GM23338 (cell line): ENCODE results near the gene ECE2. TPM values are rescaled to one million over a fixed set of nuclear protein-coding genes. Genes with fewer than 3 reads are reported as not detected.

Source experiments
- ATAC-seq: fragments of 200-7000 bp; cut with Tn5 transposase; 3 replicates; pipeline ENCODE4 v1.9.1; 2020
- DNase-seq: peaks from one replicate; pipeline ENCODE4 v3.0.0-alpha.2; 2015; ENCODE audit warnings: low spot score
- H2AFZ ChIP-seq: fragments of 200-600 bp; sonication (generic); 2 replicates; pipeline ENCODE4 v1.8.0; 2016; ENCODE audit warnings: antibody characterized with exemption, mild to moderate bottlenecking, moderate library complexity
- H3F3A ChIP-seq: fragments of 200-600 bp; sonication (generic); replicated peaks from 2 replicates; pipeline ENCODE4 v1.8.0; 2017; ENCODE audit warnings: antibody characterized with exemption, mixed run types, low read depth
- H3K27ac ChIP-seq: fragments of 200-600 bp; sonication (generic); 2 replicates; pipeline ENCODE4 v1.6.1; 2016; ENCODE audit warnings: low read depth
- H3K27me3 ChIP-seq: fragments of 200-600 bp; sonication (generic); 2 replicates; pipeline ENCODE4 v1.8.0; 2016; ENCODE audit warnings: mild to moderate bottlenecking, mixed run types, moderate library complexity; ENCODE audit not compliant: insufficient read depth
- H3K36me3 ChIP-seq: fragments of 200-600 bp; sonication (generic); 2 replicates; pipeline ENCODE4 v1.8.0; 2016; ENCODE audit warnings: mild to moderate bottlenecking; ENCODE audit not compliant: insufficient read depth
- H3K4me1 ChIP-seq: fragments of 200-600 bp; sonication (generic); 2 replicates; pipeline ENCODE4 v1.8.0; 2016; ENCODE audit warnings: mild to moderate bottlenecking, moderate library complexity; ENCODE audit not compliant: insufficient read depth
- H3K4me2 ChIP-seq: fragments of 200-600 bp; sonication (generic); 2 replicates; pipeline ENCODE4 v1.7.1; 2017; ENCODE audit warnings: mixed run types
- H3K4me3 ChIP-seq: fragments of 200-600 bp; sonication (generic); 2 replicates; pipeline ENCODE4 v1.6.1; 2016; ENCODE audit warnings: mixed run types
- H3K79me2 ChIP-seq: fragments of 200-600 bp; sonication (generic); replicated peaks from 2 replicates; pipeline ENCODE4 v1.8.0; 2017; ENCODE audit warnings: mild to moderate bottlenecking; ENCODE audit not compliant: insufficient read depth
- H3K9me2 ChIP-seq: fragments of 200-600 bp; sonication (generic); 2 replicates; pipeline ENCODE4 v1.8.0; 2017; ENCODE audit not compliant: insufficient read depth
- H4K20me1 ChIP-seq: fragments of 200-600 bp; sonication (generic); replicated peaks from 2 replicates; pipeline ENCODE4 v1.8.0; 2017; ENCODE audit warnings: mild to moderate bottlenecking; ENCODE audit not compliant: insufficient read depth
- H3K27ac Mint-ChIP-seq: 2 replicates; pipeline ENCODE4 v1.8.0; 2020; ENCODE audit warnings: inconsistent platforms, mild to moderate bottlenecking, moderate library complexity, mixed read lengths
- H3K27me3 Mint-ChIP-seq: 3 replicates; pipeline ENCODE4 v1.8.0; 2022; ENCODE audit warnings: low read depth, mild to moderate bottlenecking, moderate library complexity, mixed read lengths, inconsistent platforms; ENCODE audit not compliant: insufficient read depth, poor library complexity
- H3K36me3 Mint-ChIP-seq: 3 replicates; pipeline ENCODE4 v1.8.0; 2021; ENCODE audit warnings: low read depth, mild to moderate bottlenecking, inconsistent platforms, moderate library complexity, mixed read lengths
- H3K4me1 Mint-ChIP-seq: 3 replicates; pipeline ENCODE4 v1.8.0; 2020; ENCODE audit warnings: mild to moderate bottlenecking, inconsistent platforms, mixed read lengths
- H3K4me3 Mint-ChIP-seq: 3 replicates; pipeline ENCODE4 v1.8.0; 2021; ENCODE audit warnings: moderate library complexity, mild to moderate bottlenecking, inconsistent platforms, mixed read lengths
- H3K9me3 Mint-ChIP-seq: 3 replicates; pipeline ENCODE4 v1.8.0; 2020; ENCODE audit warnings: moderate library complexity, mild to moderate bottlenecking, inconsistent platforms, mixed read lengths
- CREB1 ChIP-seq: fragments of 250-450 bp; sonication (Bioruptor Pico); IDR thresholded peaks from 2 replicates; pipeline ENCODE4 v1.5.0; 2020; ENCODE audit warnings: low read depth, mild to moderate bottlenecking, moderate library complexity
- CTCF ChIP-seq, 2 experiments: fragments of 200-600 bp in 1 of 2; sonication (generic) in 1 of 2; conservative IDR thresholded peaks; 2 replicates each; pipeline versions ENCODE4 v1.5.1 to v1.6.1; 2016 to 2017; ENCODE audit warnings: antibody characterized with exemption in 2 of 2, low read depth in 2 of 2, mild to moderate bottlenecking in 2 of 2, moderate library complexity in 1 of 2
- EZH2 ChIP-seq: fragments of 200-600 bp; sonication (generic); IDR thresholded peaks from one replicate; pipeline ENCODE4 v1.8.0; 2017; ENCODE audit warnings: antibody characterized with exemption, mild to moderate bottlenecking, low read depth; ENCODE audit not compliant: unreplicated experiment
- EZH2phosphoT487 ChIP-seq: fragments of 200-600 bp; sonication (generic); IDR thresholded peaks from one replicate; pipeline ENCODE4 v1.8.1; 2018; ENCODE audit warnings: antibody characterized with exemption; ENCODE audit not compliant: unreplicated experiment
- JUNB ChIP-seq: IDR thresholded peaks from one replicate; pipeline ENCODE4 v1.6.1; 2016; ENCODE audit warnings: antibody characterized with exemption; ENCODE audit not compliant: unreplicated experiment
- NANOG ChIP-seq: IDR thresholded peaks from 2 replicates; pipeline ENCODE4 v1.6.1; 2016; ENCODE audit warnings: antibody characterized with exemption, borderline replicate concordance
- POLR2AphosphoS5 ChIP-seq: IDR thresholded peaks from 2 replicates; pipeline ENCODE4 v1.6.1; 2016; ENCODE audit warnings: antibody characterized with exemption, low read depth
- STAT1 ChIP-seq: IDR thresholded peaks from one replicate; pipeline ENCODE4 v1.6.1; 2016; ENCODE audit warnings: antibody characterized with exemption; ENCODE audit not compliant: unreplicated experiment
- ZNF114 ChIP-seq: fragments of 250-450 bp; sonication (Bioruptor Pico); IDR thresholded peaks from 2 replicates; pipeline ENCODE4 v1.5.0; 2020; ENCODE audit warnings: mild to moderate bottlenecking, moderate library complexity
- ZNF331 ChIP-seq: fragments of 250-450 bp; sonication (Bioruptor Pico); IDR thresholded peaks from 2 replicates; pipeline ENCODE4 v1.5.0; 2020; ENCODE audit warnings: low read depth, mild to moderate bottlenecking, moderate library complexity
- polyA plus RNA-seq: library from polyadenylated mRNA; unstranded; fragments of >200 nt; fragmentation: Nextera tagmentation; extraction: Ambion mirVana; gene quantifications from 2 replicates; pipeline ENCODE4 v1.2.1, GENCODE V29; 2016
- total RNA-seq: library from RNA; depleted of rRNA; stranded (reverse); fragments of >200 nt; shearing (Covaris generic); gene quantifications from 2 replicates; pipeline ENCODE4 v1.2.3, GENCODE V29; 2014
- TF ChIP-seq, protein P1 (sequence below): IDR thresholded peaks from one replicate; pipeline ENCODE4 v1.6.1; 2018; ENCODE audit warnings: antibody characterized with exemption; ENCODE audit not compliant: unreplicated experiment
- TF ChIP-seq, protein P2 (sequence below): IDR thresholded peaks from 2 replicates; pipeline ENCODE4 v1.6.1; 2016; ENCODE audit warnings: antibody characterized with exemption
- TF ChIP-seq, protein P3 (sequence below): fragments of 250-450 bp; sonication (Bioruptor Pico); IDR thresholded peaks from 2 replicates; pipeline ENCODE4 v1.5.0; 2020; ENCODE audit warnings: mild to moderate bottlenecking, moderate library complexity

ECE2 gene
- total and polyA plus RNA-seq, 2 experiments from 2014 or later, result 0.24 to 0.48 TPM

GRCh38 chr3:184323696-184324095, 47.9 kb downstream of the ECE2 start:
- Histone ChIP-seq H3K79me2 (peaks cover 67% of the 10 kb centered on the region), H3K4me3 (no peak overlapping the region), H3K27me3 (no peaks in the 10 kb centered on the region), H4K20me1 (peaks cover 59% of the 10 kb centered on the region), H3K4me2 (no peak overlapping the region), H3F3A (peaks cover 16% of the 10 kb centered on the region; the same call in 1 of the 2 replicates), H3K9me2 (no peaks in the 10 kb centered on the region), H3K27ac (no peak overlapping the region), H3K36me3 (peaks cover 91% of the 10 kb centered on the region), H3K4me1 (no peaks in the 10 kb centered on the region), H2AFZ (no peak overlapping the region)
- H3K36me3 Mint-ChIP-seq, result peaks cover 98% of the 10 kb centered on the region
- DNase-seq, result no peak
- no peak overlapping the region for H3K4me3 Mint-ChIP-seq
- TF ChIP-seq EZH2phosphoT487, result no peak
- no peak for TF ChIP-seq STAT1
- TF ChIP-seq POLR2AphosphoS5, result no peak
- TF ChIP-seq, protein P1, sequence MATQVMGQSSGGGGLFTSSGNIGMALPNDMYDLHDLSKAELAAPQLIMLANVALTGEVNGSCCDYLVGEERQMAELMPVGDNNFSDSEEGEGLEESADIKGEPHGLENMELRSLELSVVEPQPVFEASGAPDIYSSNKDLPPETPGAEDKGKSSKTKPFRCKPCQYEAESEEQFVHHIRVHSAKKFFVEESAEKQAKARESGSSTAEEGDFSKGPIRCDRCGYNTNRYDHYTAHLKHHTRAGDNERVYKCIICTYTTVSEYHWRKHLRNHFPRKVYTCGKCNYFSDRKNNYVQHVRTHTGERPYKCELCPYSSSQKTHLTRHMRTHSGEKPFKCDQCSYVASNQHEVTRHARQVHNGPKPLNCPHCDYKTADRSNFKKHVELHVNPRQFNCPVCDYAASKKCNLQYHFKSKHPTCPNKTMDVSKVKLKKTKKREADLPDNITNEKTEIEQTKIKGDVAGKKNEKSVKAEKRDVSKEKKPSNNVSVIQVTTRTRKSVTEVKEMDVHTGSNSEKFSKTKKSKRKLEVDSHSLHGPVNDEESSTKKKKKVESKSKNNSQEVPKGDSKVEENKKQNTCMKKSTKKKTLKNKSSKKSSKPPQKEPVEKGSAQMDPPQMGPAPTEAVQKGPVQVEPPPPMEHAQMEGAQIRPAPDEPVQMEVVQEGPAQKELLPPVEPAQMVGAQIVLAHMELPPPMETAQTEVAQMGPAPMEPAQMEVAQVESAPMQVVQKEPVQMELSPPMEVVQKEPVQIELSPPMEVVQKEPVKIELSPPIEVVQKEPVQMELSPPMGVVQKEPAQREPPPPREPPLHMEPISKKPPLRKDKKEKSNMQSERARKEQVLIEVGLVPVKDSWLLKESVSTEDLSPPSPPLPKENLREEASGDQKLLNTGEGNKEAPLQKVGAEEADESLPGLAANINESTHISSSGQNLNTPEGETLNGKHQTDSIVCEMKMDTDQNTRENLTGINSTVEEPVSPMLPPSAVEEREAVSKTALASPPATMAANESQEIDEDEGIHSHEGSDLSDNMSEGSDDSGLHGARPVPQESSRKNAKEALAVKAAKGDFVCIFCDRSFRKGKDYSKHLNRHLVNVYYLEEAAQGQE, result no peak
- no peak for TF ChIP-seq ZNF114 (CRISPR knock-in tag)
- TF ChIP-seq NANOG, result no peak
- no peak for TF ChIP-seq CTCF (conservative IDR thresholded peaks at IDR 0.05; ENCODE audit: low read depth in 2 of 2)
- no peak for TF ChIP-seq CREB1 (CRISPR knock-in tag)
- TF ChIP-seq ZNF331, result no peak
- TF ChIP-seq, protein P2, sequence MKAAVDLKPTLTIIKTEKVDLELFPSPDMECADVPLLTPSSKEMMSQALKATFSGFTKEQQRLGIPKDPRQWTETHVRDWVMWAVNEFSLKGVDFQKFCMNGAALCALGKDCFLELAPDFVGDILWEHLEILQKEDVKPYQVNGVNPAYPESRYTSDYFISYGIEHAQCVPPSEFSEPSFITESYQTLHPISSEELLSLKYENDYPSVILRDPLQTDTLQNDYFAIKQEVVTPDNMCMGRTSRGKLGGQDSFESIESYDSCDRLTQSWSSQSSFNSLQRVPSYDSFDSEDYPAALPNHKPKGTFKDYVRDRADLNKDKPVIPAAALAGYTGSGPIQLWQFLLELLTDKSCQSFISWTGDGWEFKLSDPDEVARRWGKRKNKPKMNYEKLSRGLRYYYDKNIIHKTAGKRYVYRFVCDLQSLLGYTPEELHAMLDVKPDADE, result no peak
- TF ChIP-seq JUNB, result no peak
- TF ChIP-seq EZH2, result no peak
- TF ChIP-seq, protein P3, sequence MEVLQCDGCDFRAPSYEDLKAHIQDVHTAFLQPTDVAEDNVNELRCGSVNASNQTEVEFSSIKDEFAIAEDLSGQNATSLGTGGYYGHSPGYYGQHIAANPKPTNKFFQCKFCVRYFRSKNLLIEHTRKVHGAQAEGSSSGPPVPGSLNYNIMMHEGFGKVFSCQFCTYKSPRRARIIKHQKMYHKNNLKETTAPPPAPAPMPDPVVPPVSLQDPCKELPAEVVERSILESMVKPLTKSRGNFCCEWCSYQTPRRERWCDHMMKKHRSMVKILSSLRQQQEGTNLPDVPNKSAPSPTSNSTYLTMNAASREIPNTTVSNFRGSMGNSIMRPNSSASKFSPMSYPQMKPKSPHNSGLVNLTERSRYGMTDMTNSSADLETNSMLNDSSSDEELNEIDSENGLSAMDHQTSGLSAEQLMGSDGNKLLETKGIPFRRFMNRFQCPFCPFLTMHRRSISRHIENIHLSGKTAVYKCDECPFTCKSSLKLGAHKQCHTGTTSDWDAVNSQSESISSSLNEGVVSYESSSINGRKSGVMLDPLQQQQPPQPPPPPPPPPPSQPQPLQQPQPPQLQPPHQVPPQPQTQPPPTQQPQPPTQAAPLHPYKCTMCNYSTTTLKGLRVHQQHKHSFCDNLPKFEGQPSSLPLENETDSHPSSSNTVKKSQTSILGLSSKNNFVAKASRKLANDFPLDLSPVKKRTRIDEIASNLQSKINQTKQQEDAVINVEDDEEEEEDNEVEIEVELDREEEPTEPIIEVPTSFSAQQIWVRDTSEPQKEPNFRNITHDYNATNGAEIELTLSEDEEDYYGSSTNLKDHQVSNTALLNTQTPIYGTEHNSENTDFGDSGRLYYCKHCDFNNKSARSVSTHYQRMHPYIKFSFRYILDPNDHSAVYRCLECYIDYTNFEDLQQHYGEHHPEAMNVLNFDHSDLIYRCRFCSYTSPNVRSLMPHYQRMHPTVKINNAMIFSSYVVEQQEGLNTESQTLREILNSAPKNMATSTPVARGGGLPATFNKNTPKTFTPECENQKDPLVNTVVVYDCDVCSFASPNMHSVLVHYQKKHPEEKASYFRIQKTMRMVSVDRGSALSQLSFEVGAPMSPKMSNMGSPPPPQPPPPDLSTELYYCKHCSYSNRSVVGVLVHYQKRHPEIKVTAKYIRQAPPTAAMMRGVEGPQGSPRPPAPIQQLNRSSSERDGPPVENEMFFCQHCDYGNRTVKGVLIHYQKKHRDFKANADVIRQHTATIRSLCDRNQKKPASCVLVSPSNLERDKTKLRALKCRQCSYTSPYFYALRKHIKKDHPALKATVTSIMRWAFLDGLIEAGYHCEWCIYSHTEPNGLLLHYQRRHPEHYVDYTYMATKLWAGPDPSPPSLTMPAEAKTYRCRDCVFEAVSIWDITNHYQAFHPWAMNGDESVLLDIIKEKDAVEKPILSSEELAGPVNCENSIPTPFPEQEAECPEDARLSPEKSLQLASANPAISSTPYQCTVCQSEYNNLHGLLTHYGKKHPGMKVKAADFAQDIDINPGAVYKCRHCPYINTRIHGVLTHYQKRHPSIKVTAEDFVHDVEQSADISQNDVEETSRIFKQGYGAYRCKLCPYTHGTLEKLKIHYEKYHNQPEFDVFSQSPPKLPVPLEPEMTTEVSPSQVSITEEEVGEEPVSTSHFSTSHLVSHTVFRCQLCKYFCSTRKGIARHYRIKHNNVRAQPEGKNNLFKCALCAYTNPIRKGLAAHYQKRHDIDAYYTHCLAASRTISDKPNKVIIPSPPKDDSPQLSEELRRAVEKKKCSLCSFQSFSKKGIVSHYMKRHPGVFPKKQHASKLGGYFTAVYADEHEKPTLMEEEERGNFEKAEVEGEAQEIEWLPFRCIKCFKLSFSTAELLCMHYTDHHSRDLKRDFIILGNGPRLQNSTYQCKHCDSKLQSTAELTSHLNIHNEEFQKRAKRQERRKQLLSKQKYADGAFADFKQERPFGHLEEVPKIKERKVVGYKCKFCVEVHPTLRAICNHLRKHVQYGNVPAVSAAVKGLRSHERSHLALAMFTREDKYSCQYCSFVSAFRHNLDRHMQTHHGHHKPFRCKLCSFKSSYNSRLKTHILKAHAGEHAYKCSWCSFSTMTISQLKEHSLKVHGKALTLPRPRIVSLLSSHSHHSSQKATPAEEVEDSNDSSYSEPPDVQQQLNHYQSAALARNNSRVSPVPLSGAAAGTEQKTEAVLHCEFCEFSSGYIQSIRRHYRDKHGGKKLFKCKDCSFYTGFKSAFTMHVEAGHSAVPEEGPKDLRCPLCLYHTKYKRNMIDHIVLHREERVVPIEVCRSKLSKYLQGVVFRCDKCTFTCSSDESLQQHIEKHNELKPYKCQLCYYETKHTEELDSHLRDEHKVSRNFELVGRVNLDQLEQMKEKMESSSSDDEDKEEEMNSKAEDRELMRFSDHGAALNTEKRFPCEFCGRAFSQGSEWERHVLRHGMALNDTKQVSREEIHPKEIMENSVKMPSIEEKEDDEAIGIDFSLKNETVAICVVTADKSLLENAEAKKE (CRISPR knock-in tag), result no peak
- no peak overlapping the region for H3K27ac Mint-ChIP-seq
- H3K9me3 Mint-ChIP-seq, result no peaks in the 10 kb centered on the region
- H3K27me3 Mint-ChIP-seq, result peaks cover 30% of the 10 kb centered on the region
- peaks cover 9% of the 10 kb centered on the region for H3K4me1 Mint-ChIP-seq
- ATAC-seq, result no peak
